GM12878 (cell line): ENCODE data around the gene DUSP22. TPM values are rescaled to one million over a fixed set of nuclear protein-coding genes. Genes with fewer than 3 reads are reported as not detected.

Source experiments
- ATAC-seq: fragments of 200-7000 bp; cut with Tn5 transposase; 3 replicates; pipeline ENCODE4 v1.9.1; 2020; ENCODE audit warnings: mild to moderate bottlenecking, moderate library complexity
- BruUV-seq: library from RNA; stranded (reverse); fragments of 400-500 nt; replicated peaks from 2 replicates; lab custom pipeline; 2021; lab: Mats Ljungman, UMichigan
- CTCF ChIA-PET: fragments of 300-600 bp; sonication (Branson Sonifier 250); formaldehyde crosslinking; extraction: SDS; loops from one replicate; lab custom pipeline; 2021; ENCODE audit warnings: inconsistent platforms; lab: Yijun Ruan, JAX
- POLR2A ChIA-PET: fragments of 350-600 bp; formaldehyde crosslinking; extraction: SDS; loops from one replicate; lab custom pipeline; 2021; ENCODE audit warnings: inconsistent platforms; lab: Charles Lee
- RAD21 ChIA-PET: fragments of 300-600 bp; sonication (Branson Sonifier 250); formaldehyde crosslinking; loops from one replicate; lab custom pipeline; 2023; ENCODE audit warnings: antibody characterized with exemption; ENCODE audit not compliant: unreplicated experiment; lab: Charles Lee
- SMC1A ChIA-PET: fragments of 300-600 bp; sonication (Branson Sonifier 250); formaldehyde crosslinking; loops from one replicate; lab custom pipeline; 2023; ENCODE audit not compliant: unreplicated experiment, uncharacterized antibody; lab: Charles Lee
- DNase-seq: peaks from one replicate; pipeline ENCODE4 v3.0.0-alpha.2; 2011; ENCODE audit warnings: low read depth, low spot score
- FAIRE-seq: peaks from 3 replicates; lab custom pipeline; 2011; peaks lifted over from hg19 to GRCh38; lab: Jason Lieb, UNC
- H2AFZ ChIP-seq: 2 replicates; pipeline ENCODE4 v1.6.0; 2011; ENCODE audit warnings: low read depth, low read length, control low read depth; ENCODE audit not compliant: control insufficient read depth
- H3K27ac ChIP-seq: 2 replicates; pipeline ENCODE4 v1.5.1; 2011; ENCODE audit warnings: control low read depth; ENCODE audit not compliant: control insufficient read depth, insufficient read depth
- H3K27me3 ChIP-seq, 2 experiments: replicated peaks in 1 of 2; 2 replicates each; pipeline versions ENCODE4 v1.6.0 to v1.6.1; 2011; ENCODE audit warnings: low read length in 1 of 2; ENCODE audit not compliant: control insufficient read depth in 2 of 2, insufficient read depth in 2 of 2
- H3K36me3 ChIP-seq, 2 experiments: 2 replicates each; pipeline ENCODE4 v1.5.1; 2011; ENCODE audit warnings: low read length in 1 of 2; ENCODE audit not compliant: control insufficient read depth in 2 of 2, insufficient read depth in 2 of 2
- H3K4me1 ChIP-seq: 2 replicates; pipeline ENCODE4 v1.6.1; 2011; ENCODE audit warnings: mild to moderate bottlenecking, low read length, moderate library complexity, mixed read lengths; ENCODE audit not compliant: control insufficient read depth, insufficient read depth
- H3K4me2 ChIP-seq: 2 replicates; pipeline ENCODE4 v1.6.0; 2011; ENCODE audit warnings: control low read depth; ENCODE audit not compliant: control insufficient read depth, insufficient read depth
- H3K4me3 ChIP-seq: fragments of 200-600 bp; sonication (generic); 2 replicates; pipeline ENCODE4 v1.5.1; 2016
- H3K79me2 ChIP-seq: 2 replicates; pipeline ENCODE4 v1.6.0; 2011; ENCODE audit warnings: low read length; ENCODE audit not compliant: control insufficient read depth, insufficient read depth
- H3K9ac ChIP-seq: 2 replicates; pipeline ENCODE4 v1.8.0; 2011; ENCODE audit warnings: low read length, control low read depth, mixed read lengths; ENCODE audit not compliant: control insufficient read depth, insufficient read depth
- H3K9me3 ChIP-seq: replicated peaks from 3 replicates; pipeline ENCODE4 v1.5.1; 2011; ENCODE audit warnings: mild to moderate bottlenecking, low read length; ENCODE audit not compliant: control insufficient read depth, insufficient read depth
- H4K20me1 ChIP-seq: 2 replicates; pipeline ENCODE4 v1.6.0; 2011; ENCODE audit not compliant: control insufficient read depth, insufficient read depth
- BCLAF1 ChIP-seq: fragments of 450-650 bp; IDR thresholded peaks from 2 replicates; pipeline ENCODE4 v1.6.1; 2017; ENCODE audit warnings: antibody characterized with exemption, mild to moderate bottlenecking, moderate library complexity
- BHLHE40 ChIP-seq, 2 experiments: fragments of 450-650 bp in 1 of 2; IDR thresholded peaks; 2 replicates each; pipeline ENCODE4 v1.6.1; 2011 to 2017; ENCODE audit warnings: low read depth in 2 of 2, borderline replicate concordance in 1 of 2, improper control_type of control experiment in 1 of 2, low read length in 1 of 2, mild to moderate bottlenecking in 1 of 2
- BRCA1 ChIP-seq: IDR thresholded peaks from 2 replicates; pipeline ENCODE4 v1.6.1; 2011; ENCODE audit warnings: low read depth, low read length, improper control_type of control experiment
- IRF4 ChIP-seq: IDR thresholded peaks from 2 replicates; pipeline ENCODE4 v1.6.1; 2011; ENCODE audit warnings: low read depth, low read length
- JUND ChIP-seq: IDR thresholded peaks from 2 replicates; pipeline ENCODE4 v1.6.1; 2012; ENCODE audit warnings: low read depth, mild to moderate bottlenecking, low read length, improper control_type of control experiment, moderate library complexity
- LARP7 ChIP-seq: fragments of 450-650 bp; IDR thresholded peaks from 2 replicates; pipeline ENCODE4 v1.6.1; 2017; ENCODE audit warnings: mild to moderate bottlenecking
- NR2C1 ChIP-seq: fragments of 450-650 bp; IDR thresholded peaks from 2 replicates; pipeline ENCODE4 v1.6.1; 2017; ENCODE audit warnings: antibody characterized with exemption, mild to moderate bottlenecking, moderate library complexity
- NR2C2 ChIP-seq: IDR thresholded peaks from 2 replicates; pipeline ENCODE4 v1.6.1; 2011; ENCODE audit warnings: borderline replicate concordance, low read depth; ENCODE audit not compliant: control insufficient read depth, insufficient read length
- POU2F2 ChIP-seq: IDR thresholded peaks from 3 replicates; pipeline ENCODE4 v1.6.1; 2011; ENCODE audit warnings: low read depth, mild to moderate bottlenecking, low read length, borderline replicate concordance
- RAD51 ChIP-seq: fragments of 450-650 bp; IDR thresholded peaks from 2 replicates; pipeline ENCODE4 v1.6.1; 2016; ENCODE audit warnings: moderate library complexity, mild to moderate bottlenecking, inconsistent platforms
- YBX1 ChIP-seq: fragments of 450-650 bp; IDR thresholded peaks from 2 replicates; pipeline ENCODE4 v1.6.1; 2016; ENCODE audit warnings: antibody characterized with exemption
- ZNF207 ChIP-seq: fragments of 450-650 bp; IDR thresholded peaks from 2 replicates; pipeline ENCODE4 v1.6.1; 2014; ENCODE audit warnings: antibody characterized with exemption, mild to moderate bottlenecking, borderline replicate concordance
- ZNF274 ChIP-seq: IDR thresholded peaks from one replicate; pipeline ENCODE4 v1.8.0; 2011; ENCODE audit not compliant: insufficient read length, insufficient read depth
- ZNF384 ChIP-seq: IDR thresholded peaks from 2 replicates; pipeline ENCODE4 v1.6.1; 2012; ENCODE audit warnings: low read depth, mild to moderate bottlenecking, low read length, improper control_type of control experiment, borderline replicate concordance
- WGBS: methylation state at CpG from one replicate; pipeline ENCODE4 v1.1.6; 2016; ENCODE audit warnings: low lambda C conversion rate; ENCODE audit not compliant: insufficient replicate concordance, insufficient coverage; ENCODE audit errors: missing lambda C conversion rate; 5-methylcytosine and 5-hydroxymethylcytosine counted together
- in situ Hi-C: fragments of 300-500 bp; cut with MboI; formaldehyde crosslinking; loops from 9 replicates; pipeline ENCODE4 v1.14.3; 2018; ENCODE audit warnings: mixed read lengths
- intact Hi-C: fragments of 100-400 bp; cut with micrococcal nuclease; formaldehyde crosslinking; loops from one replicate; pipeline ENCODE4 v1.14.2; 2022; ENCODE audit not compliant: unreplicated experiment
- polyA plus RNA-seq, 11 experiments: library from polyadenylated mRNA; depleted of rRNA in 4 of 11; unstranded in 6 of 11; stranded (reverse) in 5 of 11; fragments of >200 nt; fragmentation: Nextera tagmentation in 4 of 11; fragmentation: Illumina TruSeq in 1 of 11; extraction: Ambion mirVana in 4 of 11; extraction: Trizol in 1 of 11; gene quantifications; 1 replicate in 1 of 11; 2 replicates in 10 of 11; pipeline versions ENCODE4 v1.2.1 to v1.2.3, GENCODE V29; 2011 to 2016; ENCODE audit warnings: inconsistent platforms in 2 of 11, missing spikeins in 2 of 11, low read depth in 1 of 11
- total RNA-seq, 4 experiments: library from RNA; depleted of rRNA in 3 of 4; stranded (reverse); fragments of >200 nt in 3 of 4; fragmentation: Illumina TruSeq in 1 of 4; extraction: Trizol in 1 of 4; gene quantifications; 2 replicates each; pipeline versions ENCODE4 v1.2.1 to v1.2.3, GENCODE V29; 2013 to 2021

Gene DUSP22
- total and polyA plus RNA-seq, 10 of the 15 experiments (the other 5 are each of a cell fraction or from before 2014, with no cell fraction given), result 78.9 to 156 (median 107) TPM

GRCh38 chr6:366389-367297, 74.4 kb downstream of the DUSP22 start (continued):
- TF ChIP-seq ZNF207, result no peak
- TF ChIP-seq ZNF384, result no peak

GRCh38 chr6:367298-367794, 75.1 kb downstream of the DUSP22 start:
- no TSS peak for BruUV-seq
- POLR2A ChIA-PET, result interaction anchor here (1.0 to 1.1 kb wide), 2 partner anchors 26 to 58 kb away, joined by 3 read pairs; no protein-coding TSS in a partner anchor
- no peaks in the 10 kb centered on the region for H3K36me3 ChIP-seq
- H3K27me3 ChIP-seq, result no peaks in the 10 kb centered on the region
- no peaks in the 10 kb centered on the region for H3K79me2 ChIP-seq
- CTCF ChIA-PET, result interaction anchor here (0.6 to 4.4 kb wide), 5 partner anchors 10 to 180 kb away, joined by 3 to 23 read pairs (median 5); no protein-coding TSS in a partner anchor
- no peak overlapping the region for H3K27ac ChIP-seq
- H3K4me1 ChIP-seq, result peaks cover 22% of the 10 kb centered on the region
- RAD21 ChIA-PET, result interaction anchor here (1.7 to 8.0 kb wide), 3 partner anchors 9 to 27 kb away, joined by 9 to 73 read pairs (median 17); no protein-coding TSS in a partner anchor
- TF ChIP-seq LARP7 (no peak), POU2F2 (no peak), BRCA1 (no peak), JUND (no peak), RAD51 (no peak), ZNF274 (no peak), IRF4 (no peak), YBX1 (no peak), BCLAF1 (no peak), BHLHE40 (IDR thresholded peaks at IDR 0.05; ENCODE audit: borderline replicate concordance in 1 of 2, low read depth in 2 of 2, low read length in 1 of 2) (peak in 1 of 2 experiments; percentile 7; a peak in 1 of 4 replicates), NR2C1 (no peak), NR2C2 (peak; percentile 46)
- SMC1A ChIA-PET, result interaction anchor here (1.0 to 9.6 kb wide), 6 partner anchors 9 to 68 kb away, joined by 4 to 230 read pairs (median 24); no protein-coding TSS in a partner anchor
- ATAC-seq (no peak), FAIRE-seq (no peak), DNase-seq (no peak)
- whole genome bisulfite sequencing, result 68% methylated on average over 8 of the region's 8 CpGs
- H3K4me3 ChIP-seq, result no peak overlapping the region
- no peak overlapping the region for H3K4me2 ChIP-seq
- H3K9ac ChIP-seq, result no peak overlapping the region
- H2AFZ ChIP-seq, result no peak overlapping the region
- intact Hi-C loops (no loop called here), in situ Hi-C loops (no loop called here)
- no peaks in the 10 kb centered on the region; the same call in 1 of the 3 replicates for H3K9me3 ChIP-seq
- H4K20me1 ChIP-seq, result no peaks in the 10 kb centered on the region
